ENCODE results near the gene SPATA13.

- TF ChIP-seq CTCF (IDR thresholded peaks at IDR 0.05) (no peak), EZH2 (IDR thresholded peaks at IDR 0.05; ENCODE audit: borderline replicate concordance, insufficient read depth, low read depth, low read length, poor library complexity, severe bottlenecking) (no peak)
Measured at GRCh38 chr13:24112791-24113190, 47.7 kb upstream of the SPATA13 start.

Measured in B cell (primary cell).